HCT116 (cell line): ENCODE data around the gene VWA5B1. TPM values are rescaled to one million over a fixed set of nuclear protein-coding genes. Genes with fewer than 3 reads are reported as not detected.

Source experiments
- ATAC-seq: fragments of 200-7000 bp; cut with Tn5 transposase; 2 replicates; pipeline ENCODE4 v1.9.1; 2020; ENCODE audit warnings: mild to moderate bottlenecking, moderate library complexity
- BruUV-seq: library from RNA; stranded (reverse); fragments of 400-500 nt; replicated peaks from 2 replicates; lab custom pipeline; 2021; lab: Mats Ljungman, UMichigan
- CTCF ChIA-PET: fragments of 300-600 bp; sonication (Branson Sonifier 250); formaldehyde crosslinking; loops from one replicate; lab custom pipeline; 2021; ENCODE audit warnings: antibody characterized with exemption; lab: Charles Lee
- POLR2A ChIA-PET: fragments of 300-600, 350-600 bp; sonication (Branson Sonifier 250); formaldehyde crosslinking; loops from one replicate; lab custom pipeline; 2021; ENCODE audit warnings: antibody characterized with exemption; lab: Charles Lee
- RAD21 ChIA-PET, 2 experiments: fragments of 300-600 bp; sonication (Branson Sonifier 250); formaldehyde crosslinking; loops; one replicate each; lab custom pipeline; 2023; ENCODE audit warnings: low total read pairs in 2 of 2; ENCODE audit not compliant: uncharacterized antibody in 2 of 2, unreplicated experiment in 2 of 2, low non-redundant PET in 1 of 2; lab: Charles Lee
- DNase-seq: peaks from one replicate; pipeline ENCODE4 v3.0.0-alpha.2; 2010; ENCODE audit warnings: low read depth, low spot score
- H2AFZ ChIP-seq: fragments of 200-600 bp; shearing (Covaris generic), sonication (generic); 2 replicates; pipeline ENCODE4 v1.6.1; 2017; ENCODE audit warnings: low read depth, mixed run types, mixed read lengths, antibody characterized with exemption, low read length; ENCODE audit not compliant: poor library complexity, severe bottlenecking
- H3K27ac ChIP-seq: 2 replicates; pipeline ENCODE4 v1.5.1; 2012; ENCODE audit warnings: low read depth, low read length
- H3K27me3 ChIP-seq: fragments of 200-600 bp; sonication (generic); 2 replicates; pipeline ENCODE4 v1.6.1; 2016; ENCODE audit warnings: mixed run types, low read length, mixed read lengths; ENCODE audit not compliant: insufficient read depth
- H3K36me3 ChIP-seq, 2 experiments: fragments of 200-500 bp in 1 of 2; fragments of 200-600 bp in 1 of 2; sonication (Bioruptor generic) in 1 of 2; sonication (generic) in 1 of 2; 2 replicates each; pipeline versions ENCODE4 v1.5.1 to v1.6.1; 2014 to 2016; ENCODE audit warnings: low read length in 2 of 2, inconsistent platforms in 1 of 2, mixed read lengths in 1 of 2, mixed run types in 1 of 2; ENCODE audit not compliant: insufficient read depth in 2 of 2, control insufficient read depth in 1 of 2
- H3K4me1 ChIP-seq, 2 experiments: fragments of 200-600 bp in 1 of 2; sonication (generic) in 1 of 2; 2 replicates each; pipeline versions ENCODE4 v1.5.1 to v1.6.1; 2012 to 2017; ENCODE audit warnings: low read length in 2 of 2, inconsistent platforms in 1 of 2, mild to moderate bottlenecking in 1 of 2, mixed read lengths in 1 of 2, mixed run types in 1 of 2, moderate library complexity in 1 of 2; ENCODE audit not compliant: insufficient read depth in 2 of 2, control insufficient read depth in 1 of 2
- H3K4me2 ChIP-seq: fragments of 200-600 bp; sonication (generic); 2 replicates; pipeline ENCODE4 v1.6.1; 2017; ENCODE audit warnings: mixed run types, low read length, mixed read lengths
- H3K4me3 ChIP-seq, 2 experiments: fragments of 200-600 bp in 1 of 2; sonication (generic) in 1 of 2; replicated peaks in 1 of 2; 2 replicates each; pipeline ENCODE4 v1.5.1; 2011 to 2016; ENCODE audit warnings: low read length in 2 of 2, control low read depth in 1 of 2, low read depth in 1 of 2, mild to moderate bottlenecking in 1 of 2, mixed read lengths in 1 of 2, mixed run types in 1 of 2
- H3K79me2 ChIP-seq: fragments of 200-600 bp; sonication (generic); 2 replicates; pipeline ENCODE4 v1.6.1; 2017; ENCODE audit warnings: mild to moderate bottlenecking, mixed run types, low read length, moderate library complexity, mixed read lengths; ENCODE audit not compliant: insufficient read depth
- H3K9ac ChIP-seq: fragments of 200-600 bp; sonication (generic); 2 replicates; pipeline ENCODE4 v1.6.1; 2016; ENCODE audit warnings: low read length, mixed read lengths
- H3K9me2 ChIP-seq: fragments of 200-600 bp; sonication (generic), shearing (Covaris generic); 2 replicates; pipeline ENCODE4 v1.6.1; 2017; ENCODE audit warnings: mixed run types, mild to moderate bottlenecking, moderate library complexity; ENCODE audit not compliant: insufficient read depth
- H3K9me3 ChIP-seq, 2 experiments: fragments of 200-500 bp in 1 of 2; fragments of 200-600 bp in 1 of 2; sonication (Bioruptor generic) in 1 of 2; sonication (generic) in 1 of 2; 2 replicates each; pipeline ENCODE4 v1.6.1; 2014 to 2017; ENCODE audit warnings: low read length in 2 of 2, mixed read lengths in 2 of 2, inconsistent platforms in 1 of 2, low read depth in 1 of 2, mild to moderate bottlenecking in 1 of 2, mixed run types in 1 of 2, moderate library complexity in 1 of 2; ENCODE audit not compliant: control insufficient read depth in 1 of 2, insufficient read depth in 1 of 2
- H4K20me1 ChIP-seq: fragments of 200-600 bp; sonication (generic), shearing (Covaris generic); 2 replicates; pipeline ENCODE4 v1.6.1; 2017; ENCODE audit warnings: mixed run types, mild to moderate bottlenecking, moderate library complexity; ENCODE audit not compliant: insufficient read depth
- ATF3 ChIP-seq: IDR thresholded peaks from 2 replicates; pipeline ENCODE4 v1.6.1; 2012
- CBX3 ChIP-seq: IDR thresholded peaks from 2 replicates; pipeline ENCODE4 v1.6.1; 2012; ENCODE audit warnings: low read depth
- CEBPB ChIP-seq: IDR thresholded peaks from 2 replicates; pipeline ENCODE4 v1.6.1; 2012; ENCODE audit warnings: low read depth
- EGR1 ChIP-seq: IDR thresholded peaks from 2 replicates; pipeline ENCODE4 v1.6.1; 2012; ENCODE audit warnings: low read depth
- ELF1 ChIP-seq: IDR thresholded peaks from 2 replicates; pipeline ENCODE4 v1.6.1; 2012; ENCODE audit warnings: low read depth, borderline replicate concordance
- EZH2phosphoT487 ChIP-seq: fragments of 200-600 bp; IDR thresholded peaks from 2 replicates; pipeline ENCODE4 v1.6.1; 2018; ENCODE audit warnings: antibody characterized with exemption, borderline replicate concordance
- JUND ChIP-seq: IDR thresholded peaks from 2 replicates; pipeline ENCODE4 v1.6.1; 2012
- POLR2AphosphoS5 ChIP-seq: IDR thresholded peaks from 2 replicates; pipeline ENCODE4 v1.6.1; 2011; ENCODE audit warnings: mild to moderate bottlenecking, low read depth, low read length, moderate library complexity
- RAD21 ChIP-seq: IDR thresholded peaks from 2 replicates; pipeline ENCODE4 v1.6.1; 2012; ENCODE audit warnings: low read depth, mild to moderate bottlenecking
- REST ChIP-seq: IDR thresholded peaks from 2 replicates; pipeline ENCODE4 v1.6.1; 2012; ENCODE audit warnings: low read depth
- SIN3A ChIP-seq: IDR thresholded peaks from 2 replicates; pipeline ENCODE4 v1.6.1; 2012; ENCODE audit warnings: low read depth
- SP1 ChIP-seq: IDR thresholded peaks from 2 replicates; pipeline ENCODE4 v1.6.1; 2012; ENCODE audit warnings: low read depth
- SRF ChIP-seq: IDR thresholded peaks from 2 replicates; pipeline ENCODE4 v1.6.1; 2012; ENCODE audit warnings: low read depth
- YY1 ChIP-seq: IDR thresholded peaks from 2 replicates; pipeline ENCODE4 v1.6.1; 2011; ENCODE audit warnings: low read length, low read depth, moderate library complexity, mild to moderate bottlenecking; ENCODE audit not compliant: insufficient replicate concordance; ENCODE audit errors: extremely low read depth
- ZBTB33 ChIP-seq: IDR thresholded peaks from 2 replicates; pipeline ENCODE4 v1.6.1; 2011; ENCODE audit warnings: mild to moderate bottlenecking, low read length, moderate library complexity; ENCODE audit not compliant: insufficient replicate concordance; ENCODE audit errors: extremely low read depth
- ZNF274 ChIP-seq: fragments of 200-500 bp; sonication (Bioruptor generic); IDR thresholded peaks from 2 replicates; pipeline ENCODE4 v1.6.1; 2014; ENCODE audit warnings: mild to moderate bottlenecking, low read depth, low read length, inconsistent platforms
- intact Hi-C: fragments of 100-400 bp; cut with micrococcal nuclease; formaldehyde crosslinking; loops from 2 replicates; pipeline ENCODE4 v1.10.0; 2022
- total RNA-seq: library from RNA; stranded (reverse); gene quantifications from one replicate; pipeline ENCODE4 v1.2.1, GENCODE V29; 2021; ENCODE audit not compliant: unreplicated experiment

VWA5B1 gene
- total RNA-seq, 1 experiment from 2014 or later = not detected

GRCh38 chr1:20250340-20250989 lies 40.2 kb upstream of the VWA5B1 start:
- H3K9ac ChIP-seq = no peak overlapping the region
- no TSS peak for BruUV-seq
- peaks cover 2 to 3% of the 10 kb centered on the region in 2 experiments; a peak in 3 of 4 replicates for H3K4me1 ChIP-seq
- H4K20me1 ChIP-seq = no peaks in the 10 kb centered on the region
- no peaks in the 10 kb centered on the region for H3K27me3 ChIP-seq
- H3K36me3 ChIP-seq = no peaks in the 10 kb centered on the region
- no peaks in the 10 kb centered on the region for H3K79me2 ChIP-seq
- ATAC-seq = no peak
- H2AFZ ChIP-seq = no peak overlapping the region
- H3K4me3 ChIP-seq = no peak overlapping the region
- ChIA-PET RAD21 (no interaction called here), CTCF (no interaction called here), POLR2A (no interaction called here)
- no peak for TF ChIP-seq ATF3
- no peak for TF ChIP-seq POLR2AphosphoS5
- no peak for TF ChIP-seq ELF1
- TF ChIP-seq CBX3 = no peak
- no peaks in the 10 kb centered on the region for H3K9me3 ChIP-seq
- H3K9me2 ChIP-seq = no peaks in the 10 kb centered on the region
- H3K4me2 ChIP-seq = no peak overlapping the region
- intact Hi-C loops = no loop called here
- DNase-seq = no peak
- H3K27ac ChIP-seq = no peak overlapping the region

GRCh38 chr1:20252587-20252986 lies 38.1 kb upstream of the VWA5B1 start:
- H3K36me3 ChIP-seq = no peaks in the 10 kb centered on the region
- no peaks in the 10 kb centered on the region for H3K27me3 ChIP-seq
- no peaks in the 10 kb centered on the region for H4K20me1 ChIP-seq
- ChIA-PET CTCF (no interaction called here), RAD21 (no interaction called here), POLR2A (no interaction called here)
- H3K9me2 ChIP-seq = no peaks in the 10 kb centered on the region
- no peak overlapping the region for H3K4me3 ChIP-seq
- no peaks in the 10 kb centered on the region for H3K79me2 ChIP-seq
- H2AFZ ChIP-seq = no peak overlapping the region
- H3K4me2 ChIP-seq = no peak overlapping the region
- intact Hi-C loops = no loop called here
- DNase-seq (no peak), ATAC-seq (no peak)
- H3K27ac ChIP-seq = no peak overlapping the region
- H3K4me1 ChIP-seq = peaks cover 4 to 9% of the 10 kb centered on the region in 2 experiments; a peak in 3 of 4 replicates
- TF ChIP-seq ZBTB33 = no peak
- TF ChIP-seq POLR2AphosphoS5 = no peak
- no peak for TF ChIP-seq YY1
- no peak for TF ChIP-seq SIN3A
- TF ChIP-seq CEBPB = no peak
- TF ChIP-seq SP1 = no peak
- TF ChIP-seq CBX3 = no peak
- TF ChIP-seq ELF1 = no peak
- TF ChIP-seq ZNF274 = no peak
- no peak for TF ChIP-seq RAD21
- no peak for TF ChIP-seq EZH2phosphoT487
- TF ChIP-seq SRF = no peak
- no peak for TF ChIP-seq EGR1
- no peak for TF ChIP-seq JUND
- TF ChIP-seq REST = no peak
- H3K9me3 ChIP-seq = no peaks in the 10 kb centered on the region
- no peak overlapping the region for H3K9ac ChIP-seq
- BruUV-seq = no TSS peak
